Measurements from ENCODE around the gene ANAPC5.

Gene ANAPC5

GRCh38 chr12:121260091-121260490, 92.1 kb downstream of the ANAPC5 start:
- H3K27ac Mint-ChIP-seq = no peak overlapping the region
- no peak overlapping the region for H3K4me3 Mint-ChIP-seq
- peaks cover 28% of the 10 kb centered on the region for H3K36me3 Mint-ChIP-seq (ENCODE audit: low read depth)

GRCh38 chr12:121259074-121259473, 93.1 kb downstream of the ANAPC5 start:
- DNase-seq (ENCODE audit: low spot score) = no peak
- peaks cover 2% of the 10 kb centered on the region for H3K4me1 Mint-ChIP-seq (ENCODE audit: low read depth)
- no peak overlapping the region for H3K27ac Mint-ChIP-seq
- H3K9me3 Mint-ChIP-seq = no peaks in the 10 kb centered on the region
- no peak overlapping the region for H3K4me3 Mint-ChIP-seq
- peaks cover 36% of the 10 kb centered on the region for H3K36me3 Mint-ChIP-seq (ENCODE audit: low read depth)
- no peaks in the 10 kb centered on the region for H3K27me3 Mint-ChIP-seq (ENCODE audit: low read depth)

More at GRCh38 chr12:121260091-121260490, 92.1 kb downstream of the ANAPC5 start:
- no peak for DNase-seq (ENCODE audit: low spot score)
- H3K9me3 Mint-ChIP-seq = no peaks in the 10 kb centered on the region
- H3K4me1 Mint-ChIP-seq (ENCODE audit: low read depth) = peaks cover 2% of the 10 kb centered on the region
- H3K27me3 Mint-ChIP-seq (ENCODE audit: low read depth) = no peaks in the 10 kb centered on the region

Measured in T-helper 2 cell treated with Interferon-gamma antibody and Interleukin-4, amounts not matched to agents 5 μg/mL and 100 μg/mL, for 36 hours (primary cell).